ENCODE measurements around the gene A2M. TPM values are rescaled to one million over a fixed set of nuclear protein-coding genes. Genes with fewer than 3 reads are reported as not detected.
"Not testable (repeated sequence)": the region's sequence is repeated elsewhere in the genome, so short reads cannot be mapped to it uniquely, and the experiment has no call there.

A2M gene
- total and polyA plus RNA-seq, 4 donors: 1,731 to 2,622 (median 2,052) TPM

- TF ChIP-seq REST (IDR thresholded peaks at IDR 0.05): no peak
- no peak for TF ChIP-seq YY1 (IDR thresholded peaks at IDR 0.05)
- no peak for TF ChIP-seq TAF1 (conservative IDR thresholded peaks at IDR 0.05)
- TF ChIP-seq, protein P1, sequence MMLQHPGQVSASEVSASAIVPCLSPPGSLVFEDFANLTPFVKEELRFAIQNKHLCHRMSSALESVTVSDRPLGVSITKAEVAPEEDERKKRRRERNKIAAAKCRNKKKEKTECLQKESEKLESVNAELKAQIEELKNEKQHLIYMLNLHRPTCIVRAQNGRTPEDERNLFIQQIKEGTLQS (IDR thresholded peaks at IDR 0.05): no peak
Observed at GRCh38 chr12:9143137-9143536, 27.4 kb upstream of the A2M start (continued).

DNA sequence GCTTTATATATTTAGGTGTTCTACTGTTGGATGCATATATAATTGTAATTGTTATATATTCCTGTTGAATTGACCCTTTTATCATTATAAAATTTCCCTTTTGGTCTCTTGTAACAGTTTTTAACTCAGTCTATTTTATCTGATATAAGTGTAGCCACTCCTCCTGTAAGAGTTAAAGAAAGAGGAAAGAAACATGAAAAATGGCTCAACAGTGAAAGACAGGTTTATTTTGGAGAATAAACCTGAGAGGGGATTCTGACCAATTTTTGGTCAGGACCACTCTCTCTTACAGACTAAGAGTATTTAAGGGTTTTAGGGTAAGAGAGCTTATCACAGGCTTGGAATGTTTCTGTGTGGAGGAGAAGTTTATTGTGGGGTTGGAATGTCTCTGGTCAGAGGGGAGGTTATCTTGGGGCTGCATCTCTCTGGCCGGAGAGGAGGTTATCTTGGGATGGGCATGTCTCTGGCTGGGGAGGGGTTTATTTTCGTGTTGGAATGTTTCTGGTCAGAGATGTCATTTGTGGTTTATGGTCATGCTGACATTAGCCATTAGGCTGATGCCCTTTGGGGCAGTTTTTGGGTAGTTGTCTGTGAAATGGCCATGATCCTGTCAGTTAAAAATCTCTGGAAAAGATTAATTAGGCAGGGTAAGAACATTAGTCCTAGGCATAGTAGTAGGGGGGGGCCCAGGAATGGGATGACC, 24.0 kb upstream of the A2M start:
- not testable (repeated sequence) for H3K27ac ChIP-seq (ENCODE audit: low read depth in 1 of 2, low read length in 2 of 2); H3K27me3 ChIP-seq (ENCODE audit: control insufficient read depth in 4 of 4, insufficient read depth in 4 of 4, low read length in 3 of 4); H3K4me3 ChIP-seq (ENCODE audit: low read depth in 1 of 3, low read length in 3 of 3); H3K9me3 ChIP-seq (ENCODE audit: control insufficient read depth in 4 of 4, low read length in 3 of 4); H3K9ac ChIP-seq (ENCODE audit: low read depth in 1 of 2, low read length in 2 of 2); H3K36me3 ChIP-seq (ENCODE audit: control insufficient read depth in 4 of 4, insufficient read depth in 3 of 4, low read depth in 1 of 4, low read length in 3 of 4); DNase-seq (ENCODE audit: low spot score)
- peaks cover 0 to 21% (median 9%) of the 10 kb centered on the region in 4 donors for H3K4me1 ChIP-seq (ENCODE audit: control insufficient read depth in 4 of 4, insufficient read depth in 4 of 4, low read length in 3 of 4)
- 83% methylated on average over 2 of the region's 2 CpGs for WGBS

DNA sequence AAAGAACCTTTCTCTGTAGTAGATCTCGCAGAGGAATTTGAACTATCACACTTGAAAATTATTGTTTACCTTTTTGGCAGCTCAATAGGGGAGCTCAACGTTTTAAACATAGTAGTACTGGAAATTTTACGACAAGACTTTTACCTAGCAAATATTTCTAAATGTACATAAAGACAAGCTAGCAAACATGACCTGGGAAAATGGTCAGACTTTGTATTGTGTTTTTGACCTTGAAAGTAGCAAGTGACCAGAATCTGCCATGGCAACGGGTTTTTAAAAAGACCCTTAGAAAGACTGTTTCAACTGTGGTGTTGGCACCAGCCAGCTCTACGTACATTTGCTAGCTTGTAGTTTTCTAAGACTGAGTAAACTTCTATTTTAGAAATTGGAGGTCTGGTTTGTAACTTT, 20.2 kb upstream of the A2M start:
- Histone ChIP-seq H3K4me3 (ENCODE audit: low read depth in 1 of 3, low read length in 3 of 3) (peak overlapping the region in 2 of 3 donors; percentile 14 to 32), H3K4me1 (ENCODE audit: control insufficient read depth in 4 of 4, insufficient read depth in 4 of 4, low read length in 3 of 4) (peaks cover 2 to 40% (median 27%) of the 10 kb centered on the region in 4 donors), H3K27ac (ENCODE audit: low read depth in 1 of 2, low read length in 2 of 2) (peak overlapping the region; percentile 32 to 54), H3K27me3 (ENCODE audit: control insufficient read depth in 4 of 4, insufficient read depth in 4 of 4, low read length in 3 of 4) (no peaks in the 10 kb centered on the region), H3K36me3 (ENCODE audit: control insufficient read depth in 4 of 4, insufficient read depth in 3 of 4, low read depth in 1 of 4, low read length in 3 of 4) (no peaks in the 10 kb centered on the region), H3K9ac (ENCODE audit: low read depth in 1 of 2, low read length in 2 of 2) (peak overlapping the region in 1 of 2 donors; percentile 43), H3K9me3 (ENCODE audit: control insufficient read depth in 4 of 4, low read length in 3 of 4) (no peaks in the 10 kb centered on the region)
- 36% methylated on average over 5 of the region's 5 CpGs for WGBS
- no peak for TF ChIP-seq FOXA1 (IDR thresholded peaks at IDR 0.05)
- peak in 1 of 2 donors; percentile 65 for TF ChIP-seq RXRA (IDR thresholded peaks at IDR 0.05)
- TF ChIP-seq FOXA2 (IDR thresholded peaks at IDR 0.05): peak; percentile 46
- TF ChIP-seq, protein P2, sequence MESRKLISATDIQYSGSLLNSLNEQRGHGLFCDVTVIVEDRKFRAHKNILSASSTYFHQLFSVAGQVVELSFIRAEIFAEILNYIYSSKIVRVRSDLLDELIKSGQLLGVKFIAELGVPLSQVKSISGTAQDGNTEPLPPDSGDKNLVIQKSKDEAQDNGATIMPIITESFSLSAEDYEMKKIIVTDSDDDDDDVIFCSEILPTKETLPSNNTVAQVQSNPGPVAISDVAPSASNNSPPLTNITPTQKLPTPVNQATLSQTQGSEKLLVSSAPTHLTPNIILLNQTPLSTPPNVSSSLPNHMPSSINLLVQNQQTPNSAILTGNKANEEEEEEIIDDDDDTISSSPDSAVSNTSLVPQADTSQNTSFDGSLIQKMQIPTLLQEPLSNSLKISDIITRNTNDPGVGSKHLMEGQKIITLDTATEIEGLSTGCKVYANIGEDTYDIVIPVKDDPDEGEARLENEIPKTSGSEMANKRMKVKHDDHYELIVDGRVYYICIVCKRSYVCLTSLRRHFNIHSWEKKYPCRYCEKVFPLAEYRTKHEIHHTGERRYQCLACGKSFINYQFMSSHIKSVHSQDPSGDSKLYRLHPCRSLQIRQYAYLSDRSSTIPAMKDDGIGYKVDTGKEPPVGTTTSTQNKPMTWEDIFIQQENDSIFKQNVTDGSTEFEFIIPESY (IDR thresholded peaks at IDR 0.05): peak; percentile 57
- no peak for TF ChIP-seq YY1 (IDR thresholded peaks at IDR 0.05)
- TF ChIP-seq HNF4A (conservative IDR thresholded peaks at IDR 0.05): peak; percentile 54 to 73
- no peak for DNase-seq (ENCODE audit: low spot score)

Measured in liver (tissue), 9 donors.